GM19023 (cell line): ENCODE measurements around the gene METRNL.
"Not testable (repeated sequence)": the region's sequence is repeated elsewhere in the genome, so short reads cannot be mapped to it uniquely, and the experiment has no call there.

Experiments used
- ATAC-seq: cut with Tn5 transposase; IDR thresholded peaks from one replicate; pipeline ENCODE4 v1.9.1; 2021; ENCODE audit warnings: mild to moderate bottlenecking, moderate library complexity; ENCODE audit not compliant: unreplicated experiment

The METRNL gene

DNA sequence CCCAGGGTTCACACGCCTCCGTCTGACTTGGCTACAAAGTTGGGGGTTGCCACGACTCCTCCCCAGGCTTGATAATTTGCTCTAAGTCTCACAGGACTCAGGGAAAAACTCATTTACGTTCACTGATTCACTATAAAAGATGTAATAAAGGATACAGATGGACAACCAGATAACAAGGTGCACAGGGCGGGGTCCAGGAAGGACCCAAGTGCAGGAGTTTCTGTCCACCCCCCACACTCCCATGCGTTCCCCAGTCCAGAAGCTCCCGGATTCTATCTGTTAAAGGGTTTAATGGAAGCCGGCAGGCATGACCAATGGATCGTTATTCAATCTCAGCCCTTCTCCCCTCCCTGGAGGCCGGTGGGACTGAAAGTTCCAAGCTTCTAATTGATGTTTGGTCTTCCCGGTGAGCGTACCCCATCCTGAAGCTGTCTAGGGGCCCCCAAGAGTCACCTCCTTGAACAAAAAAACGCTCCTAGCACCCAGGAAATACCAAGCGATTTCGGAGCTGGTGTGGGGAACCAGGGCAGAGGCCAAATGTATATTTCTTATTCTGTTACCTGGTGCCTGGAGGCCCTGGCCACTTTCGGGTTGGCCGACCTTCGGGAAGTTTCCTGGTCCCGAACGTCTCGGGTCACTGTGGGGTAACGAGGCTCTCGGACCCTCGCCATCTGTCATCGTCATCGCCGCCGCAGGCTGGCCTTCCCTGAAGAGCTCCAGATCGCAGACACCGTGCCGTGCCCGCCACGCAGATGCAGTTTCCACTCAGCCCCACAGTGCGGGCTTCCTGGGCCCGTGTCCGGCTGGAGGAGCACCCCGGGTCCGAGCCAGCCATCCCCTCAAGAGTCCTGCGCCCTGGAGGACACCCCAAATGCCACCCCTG is 13.5 kb upstream of the METRNL start:
- ATAC-seq, result no peak

- not testable (repeated sequence) for ATAC-seq
Measured at GRCh38 chr17:83066543-83066890, 12.9 kb upstream of the METRNL start.

DNA sequence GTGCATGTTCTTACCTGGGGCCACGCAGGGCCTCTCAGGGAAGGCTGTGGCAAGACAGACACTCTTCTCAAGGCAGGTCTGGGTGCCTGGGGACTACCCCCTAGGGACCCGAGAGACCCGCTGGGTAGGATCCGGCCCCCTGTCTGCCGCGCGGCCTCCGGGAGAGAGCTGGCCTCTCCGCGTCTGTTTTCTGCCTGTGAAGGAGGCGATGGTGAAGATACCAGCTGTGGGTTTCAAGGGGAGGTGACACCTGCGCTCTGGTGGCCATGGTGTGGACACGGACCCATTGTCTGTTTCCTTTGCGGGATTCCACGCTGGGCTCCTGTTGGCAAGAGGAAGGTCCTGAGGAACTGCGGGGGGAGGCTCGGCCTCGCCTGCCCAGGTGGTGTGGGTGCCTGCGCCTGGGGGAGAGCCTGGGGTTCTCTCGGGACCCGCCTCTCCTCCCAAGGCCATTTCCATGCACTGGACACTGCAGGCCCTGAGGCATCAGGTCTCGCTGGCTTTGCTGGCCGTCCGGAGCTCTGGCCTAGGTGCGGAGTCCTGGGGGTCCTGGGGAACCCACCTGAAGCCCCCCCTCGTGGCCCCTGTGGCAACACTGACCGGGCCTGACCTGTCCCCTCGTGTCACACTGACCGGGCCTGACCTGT is 12.2 kb upstream of the METRNL start:
- no peak for ATAC-seq

DNA sequence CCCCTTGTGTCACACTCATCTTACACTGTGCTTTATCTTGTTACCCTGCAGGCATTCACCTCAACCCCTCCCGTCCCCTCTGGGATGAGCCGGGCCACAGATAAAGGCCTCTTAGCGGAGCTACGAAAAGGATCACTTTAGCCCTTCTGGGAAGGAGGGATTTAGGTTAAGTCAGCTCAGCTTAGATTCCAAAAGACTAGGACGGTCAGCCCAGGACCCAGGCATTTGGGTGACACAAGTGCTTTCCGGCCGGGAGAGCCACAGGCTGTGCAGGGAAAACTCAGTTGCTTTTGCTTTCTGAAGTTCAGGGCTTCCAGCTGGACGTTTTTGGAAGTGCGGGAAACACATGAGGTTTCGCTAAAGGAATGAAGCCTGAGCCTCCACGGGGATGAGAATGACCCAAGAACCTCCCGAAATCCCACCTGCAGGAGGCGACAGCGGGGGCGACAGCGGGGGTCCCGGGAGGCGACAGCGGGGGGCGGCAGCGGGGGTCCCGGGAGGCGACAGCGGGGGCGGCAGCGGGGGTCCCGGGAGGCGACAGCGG is 11.6 kb upstream of the METRNL start:
- no peak for ATAC-seq

GRCh38 chr17:83068641-83069570 is 10.5 kb upstream of the METRNL start:
- ATAC-seq, result no peak

DNA sequence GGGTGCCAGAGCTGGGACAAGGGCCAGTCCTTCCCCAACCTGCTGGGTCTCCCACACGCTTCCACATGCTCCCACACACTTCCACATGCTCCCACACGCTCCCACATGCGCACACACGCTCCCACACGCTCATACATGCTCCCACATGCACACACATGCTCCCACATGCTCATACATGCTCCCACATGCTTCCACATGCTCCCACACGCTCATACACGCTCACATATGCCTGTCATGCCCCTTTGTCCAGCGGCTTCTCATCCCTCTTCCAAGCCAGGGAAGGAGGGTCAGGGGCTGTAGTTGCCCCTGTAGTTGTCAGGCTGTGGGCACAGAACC is 9.9 kb upstream of the METRNL start:
- no peak for ATAC-seq

- no peak for ATAC-seq
Measured at GRCh38 chr17:83069931-83070742, 9.3 kb upstream of the METRNL start.

GRCh38 chr17:83070800-83071341 is 8.5 kb upstream of the METRNL start:
- ATAC-seq, result no peak

- no peak for ATAC-seq
Measured at GRCh38 chr17:83071365-83071764, 8.0 kb upstream of the METRNL start.

GRCh38 chr17:83071966-83072562 is 7.3 kb upstream of the METRNL start:
- ATAC-seq, result no peak

- no peak for ATAC-seq
Measured at GRCh38 chr17:83072600-83073358, 6.6 kb upstream of the METRNL start.

GRCh38 chr17:83073389-83074063 is 5.9 kb upstream of the METRNL start:
- no peak for ATAC-seq

- no peak for ATAC-seq
Measured at GRCh38 chr17:83074486-83075223, 4.8 kb upstream of the METRNL start.

DNA sequence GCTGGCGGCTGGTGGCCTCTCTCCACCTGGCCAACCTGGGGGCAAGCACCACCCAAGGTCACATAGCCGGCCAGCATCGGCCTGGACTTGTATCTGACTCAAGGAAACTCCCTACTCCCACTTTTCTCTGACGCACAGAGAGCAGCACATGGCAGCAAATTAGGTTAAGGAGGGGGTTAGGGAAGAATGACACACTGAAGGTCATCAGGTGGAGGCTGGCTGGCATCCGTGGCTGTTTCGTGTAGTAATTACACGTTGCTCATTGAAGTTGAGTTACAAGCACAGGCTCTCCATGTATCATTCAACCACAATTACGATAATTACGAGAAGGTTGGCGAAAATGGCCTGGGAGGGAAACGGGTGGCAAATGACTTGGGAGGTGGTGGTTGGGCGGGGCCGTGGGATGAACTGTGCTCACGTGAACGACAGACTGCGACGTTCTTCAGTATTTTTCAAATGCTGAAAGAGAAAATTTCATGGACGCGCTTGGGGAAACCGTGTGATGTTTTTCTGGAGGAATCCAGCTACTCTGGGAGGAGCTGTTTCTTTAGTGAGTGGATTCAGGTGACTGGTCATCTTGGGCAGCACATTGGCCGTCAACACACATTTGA is 4.0 kb upstream of the METRNL start:
- no peak for ATAC-seq

- no peak for ATAC-seq
Measured at GRCh38 chr17:83076938-83077337, 2.5 kb upstream of the METRNL start.

DNA sequence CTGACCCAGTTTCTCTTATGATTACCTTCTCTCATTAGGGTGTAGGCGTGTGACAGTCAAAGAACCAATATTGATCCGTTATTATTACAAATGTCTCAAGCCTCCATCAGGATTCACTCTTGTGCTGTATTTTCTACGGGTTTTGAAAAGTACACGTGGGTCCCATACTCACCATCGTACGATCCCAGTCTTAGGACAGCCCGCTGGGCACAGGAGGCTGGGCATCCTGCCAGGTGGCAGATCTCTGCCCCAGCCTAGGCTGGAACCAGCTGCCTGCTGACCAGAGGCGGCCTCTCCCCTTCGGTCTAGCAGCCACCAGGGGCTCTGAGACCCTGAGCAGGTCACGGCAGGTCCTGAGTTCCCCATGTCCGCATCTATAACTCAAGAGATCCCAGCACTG is 2.0 kb upstream of the METRNL start:
- no peak for ATAC-seq

GRCh38 chr17:83077939-83078338 is 1.5 kb upstream of the METRNL start:
- ATAC-seq, result no peak
